H9 (cell line): ENCODE results near the gene TACC2. TPM values are rescaled to one million over a fixed set of nuclear protein-coding genes. Genes with fewer than 3 reads are reported as not detected.
A peak's percentile ranks its signal among the peaks of the same experiment; 100 is the strongest.

Experiments used
- DNase-seq: peaks from one replicate; pipeline ENCODE4 v3.0.0-alpha.2; 2017
- H2AFZ ChIP-seq: one replicate; pipeline ENCODE4 v1.6.1; 2013; ENCODE audit warnings: mild to moderate bottlenecking, low read length, control low read depth, moderate library complexity
- H2AK5ac ChIP-seq: 2 replicates; pipeline ENCODE4 v1.6.1; 2013; ENCODE audit warnings: low read length, control low read depth, mixed read lengths; ENCODE audit not compliant: insufficient read length
- H2BK120ac ChIP-seq: one replicate; pipeline ENCODE4 v1.6.1; 2013; ENCODE audit warnings: low read depth, mild to moderate bottlenecking, low read length, control low read depth, inconsistent platforms; ENCODE audit not compliant: poor library complexity, severe bottlenecking
- H2BK12ac ChIP-seq: 2 replicates; pipeline ENCODE4 v1.6.1; 2013; ENCODE audit warnings: low read length, control low read depth, mixed read lengths, low read depth; ENCODE audit not compliant: insufficient read length
- H2BK15ac ChIP-seq: 2 replicates; pipeline ENCODE4 v1.6.1; 2013; ENCODE audit warnings: low read depth, low read length, control low read depth
- H2BK20ac ChIP-seq: one replicate; pipeline ENCODE4 v1.6.1; 2013; ENCODE audit warnings: low read depth, mild to moderate bottlenecking, low read length, control low read depth, inconsistent platforms; ENCODE audit not compliant: poor library complexity, severe bottlenecking
- H2BK5ac ChIP-seq: 2 replicates; pipeline ENCODE4 v1.6.1; 2013; ENCODE audit warnings: low read length, control low read depth, mixed read lengths; ENCODE audit not compliant: insufficient read length
- H3K14ac ChIP-seq: 2 replicates; pipeline ENCODE4 v1.6.1; 2013; ENCODE audit warnings: low read length, control low read depth; ENCODE audit not compliant: insufficient read depth
- H3K18ac ChIP-seq: 2 replicates; pipeline ENCODE4 v1.6.1; 2013; ENCODE audit warnings: low read depth, mild to moderate bottlenecking, mixed read lengths, low read length, control low read depth; ENCODE audit not compliant: insufficient read length
- H3K23ac ChIP-seq: 2 replicates; pipeline ENCODE4 v1.6.1; 2013; ENCODE audit warnings: low read length, control low read depth, mixed read lengths, low read depth; ENCODE audit not compliant: insufficient read length
- H3K23me2 ChIP-seq: 2 replicates; pipeline ENCODE4 v1.6.1; 2013; ENCODE audit warnings: low read depth, mild to moderate bottlenecking, mixed read lengths, low read length, control low read depth; ENCODE audit not compliant: insufficient read length, poor library complexity, severe bottlenecking
- H3K27ac ChIP-seq: 2 replicates; pipeline ENCODE4 v1.5.1; 2013; ENCODE audit warnings: low read length, control low read depth, mixed read lengths, low read depth; ENCODE audit not compliant: insufficient read length
- H3K27me3 ChIP-seq: 2 replicates; pipeline ENCODE4 v1.6.1; 2013; ENCODE audit warnings: low read length, control low read depth, inconsistent platforms; ENCODE audit not compliant: insufficient read depth
- H3K4ac ChIP-seq: 2 replicates; pipeline ENCODE4 v1.6.1; 2013; ENCODE audit warnings: low read depth, mild to moderate bottlenecking, control low read depth, inconsistent platforms, low read length, moderate library complexity
- H3K4me1 ChIP-seq: 2 replicates; pipeline ENCODE4 v1.6.1; 2013; ENCODE audit warnings: low read length, control low read depth, inconsistent platforms; ENCODE audit not compliant: insufficient read depth
- H3K4me2 ChIP-seq: 2 replicates; pipeline ENCODE4 v1.6.1; 2013; ENCODE audit warnings: low read length, control low read depth, mixed read lengths; ENCODE audit not compliant: insufficient read length, insufficient read depth
- H3K56ac ChIP-seq: 2 replicates; pipeline ENCODE4 v1.6.1; 2013; ENCODE audit warnings: low read depth, mild to moderate bottlenecking, mixed read lengths, low read length, control low read depth; ENCODE audit not compliant: insufficient read length
- H3K79me1 ChIP-seq: 2 replicates; pipeline ENCODE4 v1.6.1; 2013; ENCODE audit warnings: low read depth, mild to moderate bottlenecking, moderate library complexity, low read length, control low read depth, inconsistent platforms; ENCODE audit not compliant: insufficient read depth, poor library complexity, severe bottlenecking
- H3K79me2 ChIP-seq: 2 replicates; pipeline ENCODE4 v1.6.1; 2013; ENCODE audit warnings: low read length, control low read depth, inconsistent platforms; ENCODE audit not compliant: insufficient read depth
- H3K9ac ChIP-seq: 2 replicates; pipeline ENCODE4 v1.6.1; 2013; ENCODE audit warnings: low read length, control low read depth, mixed read lengths; ENCODE audit not compliant: insufficient read length; ENCODE audit errors: extremely low read depth
- H3K9me3 ChIP-seq: one replicate; pipeline ENCODE4 v1.6.1; 2013; ENCODE audit warnings: low read depth, low read length, inconsistent platforms; ENCODE audit not compliant: control insufficient read depth
- H3T11ph ChIP-seq: one replicate; pipeline ENCODE4 v1.6.1; 2013; ENCODE audit warnings: mild to moderate bottlenecking, low read length, control low read depth, inconsistent platforms
- H4K20me1 ChIP-seq: one replicate; pipeline ENCODE4 v1.6.1; 2013; ENCODE audit not compliant: control insufficient read depth, insufficient read length, insufficient read depth
- H4K5ac ChIP-seq: 2 replicates; pipeline ENCODE4 v1.6.1; 2013; ENCODE audit warnings: low read depth, mild to moderate bottlenecking, mixed read lengths, low read length, control low read depth; ENCODE audit not compliant: insufficient read length
- H4K8ac ChIP-seq: replicated peaks from 2 replicates; pipeline ENCODE4 v1.6.1; 2013; ENCODE audit warnings: low read length, control low read depth, mixed read lengths, low read depth; ENCODE audit not compliant: insufficient read length
- H4K91ac ChIP-seq: 2 replicates; pipeline ENCODE4 v1.6.1; 2013; ENCODE audit warnings: low read depth, mild to moderate bottlenecking, moderate library complexity, mixed read lengths, low read length, control low read depth; ENCODE audit not compliant: insufficient read length
- H3K27ac Mint-ChIP-seq, 3 experiments: 2 replicates in 2 of 3; 3 replicates in 1 of 3; pipeline ENCODE4 v1.8.0; 2020 to 2021; ENCODE audit warnings: mixed read lengths in 3 of 3, mild to moderate bottlenecking in 1 of 3, moderate library complexity in 1 of 3
- H3K27me3 Mint-ChIP-seq: 2 replicates; pipeline ENCODE4 v1.8.0; 2021; ENCODE audit warnings: low read depth, mild to moderate bottlenecking, moderate library complexity, mixed read lengths
- H3K36me3 Mint-ChIP-seq, 3 experiments: 2 replicates in 2 of 3; 3 replicates in 1 of 3; pipeline ENCODE4 v1.8.0; 2020 to 2021; ENCODE audit warnings: low read depth in 3 of 3, mixed read lengths in 3 of 3; ENCODE audit not compliant: insufficient read depth in 1 of 3
- H3K4me1 Mint-ChIP-seq, 2 experiments: 2 replicates each; pipeline ENCODE4 v1.8.0; 2020; ENCODE audit warnings: mixed read lengths in 2 of 2
- H3K4me3 Mint-ChIP-seq, 2 experiments: 2 replicates in 1 of 2; 3 replicates in 1 of 2; pipeline ENCODE4 v1.8.0; 2020 to 2021; ENCODE audit warnings: mild to moderate bottlenecking in 2 of 2, mixed read lengths in 2 of 2, moderate library complexity in 1 of 2
- H3K9me3 Mint-ChIP-seq, 2 experiments: 2 replicates in 1 of 2; 3 replicates in 1 of 2; pipeline ENCODE4 v1.8.0; 2020; ENCODE audit warnings: mild to moderate bottlenecking in 2 of 2, mixed read lengths in 2 of 2, moderate library complexity in 1 of 2
- CTCF ChIP-seq: fragments of 200-600 bp; sonication (generic); conservative IDR thresholded peaks from 3 replicates; pipeline ENCODE4 v1.8.0; 2021; ENCODE audit warnings: antibody characterized with exemption, mild to moderate bottlenecking
- WGBS: extraction: QIAGEN DNeasy Blood & Tissue Kit; methylation state at CpG from one replicate; pipeline ENCODE4 v1.1.7; 2013; ENCODE audit warnings: missing lambda C conversion rate, low lambda C conversion rate, mixed read lengths; ENCODE audit not compliant: insufficient read length; ENCODE audit errors: extremely low coverage; 5-methylcytosine and 5-hydroxymethylcytosine counted together
- total RNA-seq: library from RNA; stranded (reverse); gene quantifications from 2 replicates; pipeline ENCODE4 v1.2.1, GENCODE V29; 2021

Gene TACC2
- total RNA-seq, 1 experiment from 2014 or later, result 58.1 TPM

- no peak overlapping the region for H3K14ac ChIP-seq
- peaks cover 34 to 62% (median 53%) of the 10 kb centered on the region in 3 experiments; a peak in 6 of 7 replicates for H3K36me3 Mint-ChIP-seq
- no peak overlapping the region for H4K5ac ChIP-seq
- H3K27ac Mint-ChIP-seq, result peak overlapping the region in 2 of 3 experiments; percentile 26 to 39; a peak in 1 of 7 replicates
- H3T11ph ChIP-seq, result no peak overlapping the region
- no peak overlapping the region for H3K23ac ChIP-seq
- no peak overlapping the region for H3K4ac ChIP-seq
- H3K9me3 ChIP-seq, result no peaks in the 10 kb centered on the region
- no peak for DNase-seq
- no peaks in the 10 kb centered on the region for H3K27me3 ChIP-seq
- no peak overlapping the region for H2BK12ac ChIP-seq
- no peak overlapping the region for H2BK20ac ChIP-seq
- no peak overlapping the region for H3K9ac ChIP-seq
- no peak overlapping the region for H2BK15ac ChIP-seq
- H3K4me2 ChIP-seq, result no peak overlapping the region
- H3K18ac ChIP-seq, result no peak overlapping the region
- no peaks in the 10 kb centered on the region for H3K79me2 ChIP-seq
- no peaks in the 10 kb centered on the region for H3K27me3 Mint-ChIP-seq
- no peak overlapping the region for H4K91ac ChIP-seq
- peaks cover 3 to 4% of the 10 kb centered on the region in 2 experiments for H3K4me1 Mint-ChIP-seq
- H3K79me1 ChIP-seq, result no peaks in the 10 kb centered on the region
- H3K23me2 ChIP-seq, result no peaks in the 10 kb centered on the region
- H3K27ac ChIP-seq, result no peak overlapping the region
- H4K8ac ChIP-seq, result no peak overlapping the region
- no CpG with 5 or more reads among the region's 10 CpGs for WGBS
- no peak overlapping the region for H2AFZ ChIP-seq
- no peak overlapping the region for H2BK120ac ChIP-seq
- no peak overlapping the region for H2AK5ac ChIP-seq
- no peaks in the 10 kb centered on the region for H3K9me3 Mint-ChIP-seq
- H4K20me1 ChIP-seq, result no peaks in the 10 kb centered on the region
- H3K56ac ChIP-seq, result no peak overlapping the region
- peak; percentile 27; the same call in 1 of the 3 replicates for TF ChIP-seq CTCF
- no peak overlapping the region for H3K4me3 Mint-ChIP-seq
- H3K4me1 ChIP-seq, result no peaks in the 10 kb centered on the region
- no peak overlapping the region for H2BK5ac ChIP-seq
Observed at GRCh38 chr10:122239578-122240257, 250.8 kb downstream of the TACC2 start.
